OCI-LY3 (cell line): ENCODE measurements around the gene PTCD3.

Experiments used
- CTCF ChIP-seq: fragments of 200-600, 300-600 bp; sonication (generic); IDR thresholded peaks from 2 replicates; pipeline ENCODE4 v1.5.1; 2014; ENCODE audit warnings: antibody characterized with exemption, low read length, low read depth
- EZH2phosphoT487 ChIP-seq: fragments of 200-600 bp; shearing (Covaris generic); IDR thresholded peaks from 2 replicates; pipeline ENCODE4 v1.6.1; 2018; ENCODE audit warnings: antibody characterized with exemption, mixed run types, low read depth

GRCh38 chr2:86064006-86064405, 42.0 kb upstream of the PTCD3 start:
- TF ChIP-seq EZH2phosphoT487 (no peak), CTCF (no peak)
